ENCODE measurements around the gene FBRS. TPM values are rescaled to one million over a fixed set of nuclear protein-coding genes. Genes with fewer than 3 reads are reported as not detected.
A peak's percentile ranks its signal among the peaks of the same experiment; 100 is the strongest.
"Not testable (repeated sequence)": the region's sequence is repeated elsewhere in the genome, so short reads cannot be mapped to it uniquely, and the experiment has no call there.

FBRS gene
- 65.2 TPM for total RNA-seq

- DNase-seq (ENCODE audit: low read depth in 2 of 3, low spot score in 2 of 3): peak; percentile 99 to 100 (median 100)
Measured at GRCh38 chr16:30657866-30658730, at the start of gene FBRS. TSS of gene FBRS (plus strand) at chr16:30658431. CDS start at chr16:30659519, 1,088 bp downstream.

DNA sequence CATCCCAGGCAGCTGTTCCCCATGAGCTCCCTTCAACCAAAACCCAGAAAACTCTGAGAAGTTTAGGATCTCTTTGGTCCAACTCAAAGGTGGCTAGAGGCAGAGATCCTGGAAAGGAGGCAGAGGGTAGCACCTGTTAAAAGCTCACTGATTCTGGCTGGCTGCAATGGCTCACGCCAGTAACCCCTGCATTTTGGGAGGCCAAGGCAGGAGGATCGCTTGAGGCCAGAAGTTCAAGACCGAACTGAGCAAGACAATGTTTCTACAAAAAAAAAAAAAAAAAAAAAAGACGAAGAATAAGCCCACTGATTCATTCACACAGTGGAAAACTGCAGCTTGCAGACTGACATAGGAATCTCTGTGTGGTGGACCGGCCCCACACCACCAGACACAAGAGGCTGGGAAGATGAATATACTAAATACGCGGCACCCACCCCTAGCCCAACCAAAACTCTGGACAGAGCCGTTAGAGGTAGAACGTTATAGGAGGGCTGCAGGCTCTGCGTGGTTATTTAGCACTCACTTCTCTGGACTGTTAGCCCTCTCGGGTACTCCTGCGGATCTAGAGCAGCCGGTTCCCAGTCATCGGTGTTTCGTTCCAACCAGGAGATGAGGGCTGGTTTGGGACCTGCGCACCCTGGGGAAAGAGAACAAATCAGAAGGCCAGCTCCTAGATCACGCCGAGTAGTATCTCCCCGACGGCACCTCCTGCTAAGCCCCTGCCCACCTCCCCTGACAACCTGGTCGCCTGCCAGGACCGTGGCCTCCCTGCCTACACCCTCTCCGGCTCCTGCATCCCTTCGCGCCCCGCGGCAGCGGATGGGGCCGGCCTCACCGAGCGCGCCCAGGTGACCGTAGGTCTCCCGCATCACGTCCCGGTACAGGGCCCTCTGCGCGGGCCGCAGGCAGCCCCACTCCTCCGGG lies 49.0 kb upstream of the FBRS start:
- DNase-seq (ENCODE audit: low read depth in 2 of 3, low spot score in 2 of 3): peak in 2 of 3 donors; percentile 45 to 51

DNA sequence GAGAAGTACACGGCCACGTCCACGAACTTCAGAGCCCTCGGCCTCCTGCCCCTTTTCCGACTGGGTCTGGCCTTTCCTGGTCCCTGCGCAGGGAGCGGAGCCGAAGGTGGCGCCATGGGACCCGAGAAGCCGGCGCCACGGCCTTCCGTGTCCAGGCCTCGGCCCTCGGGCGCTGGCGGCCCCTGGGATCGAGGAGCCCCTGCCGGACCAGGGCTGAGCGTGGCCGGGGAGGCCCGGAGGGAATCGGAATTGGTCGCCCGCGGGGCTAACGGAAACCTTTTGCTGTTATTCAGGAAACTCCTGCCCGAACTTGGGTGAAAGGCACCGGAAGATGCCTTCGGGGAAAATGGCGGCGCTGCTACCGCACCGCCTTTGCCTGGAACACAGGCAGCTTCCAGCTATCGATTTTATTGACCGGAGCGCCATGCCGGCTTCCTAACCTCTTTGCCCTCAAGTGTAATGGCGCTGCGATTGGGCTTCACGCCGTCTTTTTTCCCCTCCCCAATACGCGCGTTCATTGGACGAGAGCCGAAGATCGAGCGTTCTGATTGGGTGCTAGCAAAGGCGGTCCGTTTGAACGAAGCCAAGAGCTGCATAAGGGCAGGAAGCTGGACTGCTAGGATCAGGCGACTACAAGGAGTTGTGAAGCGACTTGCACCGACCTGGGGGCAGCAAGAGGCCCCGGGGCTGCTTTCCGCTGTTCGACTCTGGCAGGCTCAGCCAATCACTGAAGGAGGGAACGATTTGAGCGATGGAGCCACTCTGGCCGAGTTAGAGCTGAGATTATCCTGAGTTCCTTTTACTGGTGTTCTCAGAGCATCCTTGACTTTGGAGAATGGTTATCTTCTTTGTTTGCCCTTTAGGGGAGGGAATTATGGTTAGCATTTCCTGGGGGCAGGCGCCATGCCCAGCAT lies 48.0 kb upstream of the FBRS start, which contains the start of gene ZNF689:
Gene ZNF689, minus strand, starts transcription at position 464 of the 914 bp plus-strand sequence. Its CDS starts 348 bp downstream, at position 116.
- peak; percentile 93 to 98 (median 97) for DNase-seq (ENCODE audit: low read depth in 2 of 3, low spot score in 2 of 3)

DNA sequence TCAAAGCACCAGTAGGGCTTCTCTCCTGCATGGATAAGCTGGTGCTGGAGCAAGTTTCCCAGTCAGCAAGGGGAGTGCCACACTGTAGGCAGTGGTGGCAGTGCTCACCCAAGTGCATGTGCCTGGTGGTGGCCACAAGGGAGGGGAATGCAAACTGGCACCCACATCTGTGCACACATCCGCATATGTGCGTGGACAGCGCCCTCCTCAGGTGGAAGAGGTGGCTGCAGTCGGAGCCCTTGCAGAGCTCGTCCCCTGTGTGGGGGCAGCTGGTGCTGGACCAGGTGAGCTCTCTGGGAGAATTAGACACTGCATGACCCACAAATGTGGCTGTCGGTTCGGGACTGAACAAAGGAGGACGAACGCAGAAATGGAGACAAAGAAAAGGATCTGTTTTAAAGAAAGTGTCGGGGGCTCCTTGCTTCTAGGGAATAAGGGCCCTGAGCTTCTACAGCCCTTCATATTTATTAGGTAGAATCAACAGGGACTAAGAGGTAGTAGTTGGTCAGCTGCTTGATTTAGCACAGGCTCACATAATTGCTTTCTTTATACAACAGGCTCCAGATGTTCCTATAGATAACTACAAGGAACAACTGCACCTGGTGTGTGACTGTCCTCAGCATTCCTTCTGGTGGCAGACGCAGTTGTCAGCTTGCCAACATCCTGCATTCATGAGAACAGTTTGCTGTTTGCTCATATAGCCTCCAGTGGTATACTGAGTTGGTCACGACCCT lies 42.7 kb upstream of the FBRS start:
- DNase-seq (ENCODE audit: low read depth in 2 of 3, low spot score in 2 of 3): peak in 2 of 3 donors; percentile 36 to 64

DNA sequence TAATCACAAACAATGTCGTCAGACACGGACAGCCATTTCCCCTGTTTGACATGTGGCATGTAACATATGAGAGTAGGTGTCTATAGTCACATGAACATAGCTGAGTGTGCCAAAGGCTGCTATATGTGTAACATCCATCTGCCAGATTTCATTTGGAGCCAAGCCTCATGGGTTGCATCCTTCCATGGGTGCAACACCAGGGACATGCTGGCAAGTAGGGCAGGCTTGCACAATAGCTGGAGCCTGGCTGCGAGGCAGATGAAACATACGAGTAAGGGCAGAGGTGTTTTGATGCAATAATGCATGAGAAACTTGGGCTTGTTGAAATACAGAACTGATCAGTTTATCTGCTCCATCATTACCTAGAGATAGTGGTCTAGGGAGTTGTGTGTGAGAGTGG lies 39.0 kb upstream of the FBRS start:
- no peak for DNase-seq (ENCODE audit: low read depth in 2 of 3, low spot score in 2 of 3)

DNA sequence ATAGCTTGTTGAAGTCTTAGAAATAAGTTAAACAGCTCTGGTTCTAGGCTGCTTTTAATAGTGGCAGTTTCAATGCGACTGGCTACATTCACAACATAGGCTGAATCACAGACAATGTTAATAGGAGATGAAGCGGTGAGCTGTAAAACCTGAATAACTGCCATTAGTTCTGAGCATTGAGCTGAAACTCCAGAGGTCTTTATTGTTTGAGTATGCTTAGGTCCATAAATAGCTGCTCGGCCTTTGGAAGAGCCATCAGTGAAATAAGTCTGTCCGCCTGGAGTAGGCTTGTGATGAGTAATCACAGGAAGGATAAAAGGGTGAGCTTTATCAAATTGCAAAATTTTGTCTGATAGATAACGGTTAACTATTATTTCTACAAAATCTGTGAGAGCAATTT lies 38.6 kb upstream of the FBRS start:
- DNase-seq (ENCODE audit: low read depth in 2 of 3, low spot score in 2 of 3): no peak

DNA sequence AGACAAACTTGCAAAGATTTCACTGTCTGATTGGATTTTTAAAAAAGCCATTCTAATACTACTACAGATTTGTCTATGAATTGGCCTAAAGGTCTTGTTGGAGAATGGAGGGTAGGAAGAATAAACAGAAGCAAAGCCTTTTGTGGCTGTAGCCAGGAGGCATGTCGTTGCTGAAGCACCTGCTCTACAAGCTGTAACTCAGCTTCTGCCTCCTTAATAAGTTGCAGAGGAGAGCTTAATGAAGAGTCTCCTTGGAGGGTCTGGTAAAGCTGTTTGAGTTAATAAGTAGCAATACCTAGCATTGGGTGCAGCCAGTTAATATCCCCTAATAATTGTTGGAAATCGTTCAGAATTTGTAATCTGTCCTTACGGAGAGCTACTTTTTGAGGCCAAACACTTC lies 38.1 kb upstream of the FBRS start:
- no peak for DNase-seq (ENCODE audit: low read depth in 2 of 3, low spot score in 2 of 3)

DNA sequence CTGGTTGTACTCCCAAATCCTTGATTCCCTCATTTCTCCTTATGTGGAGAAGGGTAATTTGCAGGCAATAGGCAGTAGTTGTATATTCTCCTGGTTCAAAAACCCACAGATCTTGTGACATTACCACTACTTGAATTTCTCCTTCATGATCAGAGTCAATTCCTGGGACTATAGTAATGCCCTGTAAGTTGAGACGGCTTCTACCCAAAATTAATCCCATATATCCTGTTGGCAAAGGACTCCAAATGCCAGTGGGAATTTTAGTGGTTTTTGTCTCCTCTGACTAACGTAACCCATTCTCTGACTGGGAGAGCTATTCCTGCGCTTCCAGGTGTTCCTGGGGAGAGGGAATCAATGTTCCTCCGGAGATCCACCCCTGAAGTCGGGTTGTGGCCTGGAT lies 36.5 kb upstream of the FBRS start:
- DNase-seq (ENCODE audit: low read depth in 2 of 3, low spot score in 2 of 3): no peak

DNA sequence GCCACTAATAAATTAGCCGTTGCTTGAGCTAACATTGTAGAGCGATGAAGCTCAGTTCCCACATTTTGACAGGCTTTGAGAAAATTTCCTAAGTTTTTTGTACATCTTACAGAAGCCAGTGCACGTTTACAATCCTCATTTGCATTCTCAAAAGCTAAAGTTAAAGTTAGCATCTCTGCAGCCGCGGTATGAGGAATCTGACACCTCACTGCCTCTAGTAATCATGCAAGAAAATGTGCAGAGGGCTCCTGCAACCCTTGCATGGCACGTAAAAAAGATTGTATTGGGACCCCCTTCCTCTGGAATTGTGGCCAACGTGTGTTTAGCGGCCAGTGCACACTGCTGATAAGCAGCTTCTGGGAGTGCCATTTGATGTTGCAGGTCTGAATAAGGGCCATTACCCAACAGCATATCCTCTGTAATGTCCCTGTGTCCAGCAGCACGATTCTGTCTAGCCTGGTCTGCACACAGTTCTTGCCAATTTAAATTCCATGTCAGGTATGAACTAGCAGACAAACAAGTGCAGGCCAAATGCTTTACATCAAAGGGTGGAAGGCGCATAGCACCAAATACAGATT lies 35.7 kb upstream of the FBRS start:
- no peak for DNase-seq (ENCODE audit: low read depth in 2 of 3, low spot score in 2 of 3)

DNA sequence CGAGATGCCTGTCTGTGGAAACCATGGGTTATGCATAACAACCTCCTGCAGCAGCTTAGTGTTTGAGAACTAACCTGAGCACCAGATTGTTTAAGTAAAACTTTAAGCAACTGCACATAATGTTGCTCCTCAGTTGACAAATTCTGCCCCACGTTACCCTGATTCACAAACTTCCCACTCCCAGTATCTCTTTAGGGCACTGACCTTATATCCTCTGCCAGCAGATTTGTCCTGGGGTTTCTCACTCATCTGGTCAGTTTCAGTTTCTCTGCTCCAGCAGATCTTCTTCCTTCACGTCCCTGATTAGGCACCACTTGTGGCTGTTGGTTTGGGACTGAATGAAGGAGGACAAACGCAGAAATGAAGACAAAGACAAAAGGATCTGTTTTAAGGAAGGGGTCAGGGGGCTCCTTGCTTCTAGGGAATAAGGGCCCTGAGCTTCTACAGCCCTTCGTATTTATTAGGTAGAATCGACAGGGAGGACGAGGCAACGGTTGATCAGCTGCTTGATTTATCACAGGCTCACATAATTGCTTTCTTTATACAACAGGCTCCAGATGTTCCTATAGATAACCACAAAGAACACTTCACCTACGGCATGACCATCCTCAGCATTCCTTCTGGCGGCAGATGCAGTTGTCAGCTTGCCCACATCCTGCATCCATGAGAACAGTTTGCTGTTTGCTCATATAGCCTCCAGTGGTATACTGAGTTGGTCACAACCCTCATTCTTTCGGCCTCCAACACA lies 34.5 kb upstream of the FBRS start:
- DNase-seq (ENCODE audit: low read depth in 2 of 3, low spot score in 2 of 3): no peak

DNA sequence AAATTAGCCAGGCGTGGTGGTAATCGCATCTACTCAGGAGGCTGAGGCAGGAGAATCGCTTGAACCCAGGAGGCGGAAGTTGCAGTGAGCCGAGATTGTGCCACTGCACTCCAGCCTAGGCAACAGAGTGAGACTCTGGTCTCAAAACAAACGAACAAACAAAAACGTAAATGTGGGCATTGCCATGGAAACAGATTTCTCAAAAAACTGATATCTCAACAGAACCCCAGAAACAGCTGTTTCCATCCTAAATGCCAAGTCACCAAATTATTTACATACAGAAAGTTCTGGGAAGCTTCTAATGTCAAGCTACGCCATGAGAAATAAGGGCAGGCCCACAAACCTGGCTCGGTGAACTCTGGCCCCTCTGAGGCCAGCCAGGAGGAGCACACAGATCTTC lies 32.0 kb upstream of the FBRS start:
- peak in 2 of 3 donors; percentile 56 to 78 for DNase-seq (ENCODE audit: low read depth in 2 of 3, low spot score in 2 of 3)

GRCh38 chr16:30628628-30629540 lies 29.3 kb upstream of the FBRS start:
- DNase-seq (ENCODE audit: low read depth in 2 of 3, low spot score in 2 of 3): peak; percentile 72 to 88 (median 74)

GRCh38 chr16:30632454-30632853 lies 25.8 kb upstream of the FBRS start:
- DNase-seq (ENCODE audit: low read depth in 2 of 3, low spot score in 2 of 3): not testable (repeated sequence)

DNA sequence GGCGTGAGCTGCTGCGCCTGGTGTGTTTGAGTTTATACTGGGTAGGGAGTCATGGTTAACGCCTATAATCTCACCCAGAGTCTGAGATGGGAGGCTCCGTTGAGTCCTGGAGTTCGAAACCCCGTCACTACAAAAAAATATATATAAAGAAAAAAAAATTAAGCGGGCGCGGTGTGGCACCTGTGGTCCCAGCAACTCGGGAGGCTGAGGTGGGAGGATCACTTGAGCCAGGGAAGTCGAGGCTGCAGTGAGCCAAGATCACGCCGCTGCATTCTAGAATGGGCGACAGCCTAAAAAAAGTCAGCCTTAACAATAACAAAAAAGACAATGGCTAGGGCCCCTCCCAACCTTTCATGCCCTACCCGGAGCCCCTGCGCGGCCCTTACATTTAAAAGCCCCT lies 24.7 kb upstream of the FBRS start:
- no peak for DNase-seq (ENCODE audit: low read depth in 2 of 3, low spot score in 2 of 3)

GRCh38 chr16:30636599-30636998 lies 21.6 kb upstream of the FBRS start:
- no peak for DNase-seq (ENCODE audit: low read depth in 2 of 3, low spot score in 2 of 3)

DNA sequence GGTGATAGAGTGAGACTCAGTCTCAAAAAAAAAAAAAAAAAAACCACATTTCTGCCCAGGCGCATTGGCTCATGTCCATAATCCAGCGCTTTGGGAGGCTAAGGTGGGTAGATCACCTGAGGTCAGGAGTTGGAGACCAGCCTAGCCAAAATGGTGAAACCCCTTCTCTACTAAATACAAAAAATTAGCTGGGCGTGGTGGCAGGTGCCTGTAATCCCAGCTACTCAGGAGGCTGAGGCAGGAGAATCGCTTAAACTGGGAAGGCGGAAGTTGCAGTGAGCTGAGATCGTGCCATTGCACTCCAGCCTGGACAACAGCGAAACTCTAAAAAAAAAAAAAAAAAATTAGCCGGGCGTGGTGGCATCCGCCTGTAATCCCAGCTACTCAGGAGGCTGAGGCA lies 21.1 kb upstream of the FBRS start:
- not testable (repeated sequence) for DNase-seq (ENCODE audit: low read depth in 2 of 3, low spot score in 2 of 3)

- peak in 2 of 3 donors; percentile 58 to 78 for DNase-seq (ENCODE audit: low read depth in 2 of 3, low spot score in 2 of 3)
Measured at GRCh38 chr16:30637944-30638343, 20.3 kb upstream of the FBRS start.

All from hematopoietic multipotent progenitor cell (in vitro differentiated cells).